GM12865 (cell line): ENCODE results near the gene GET4.
A peak's percentile ranks its signal among the peaks of the same experiment; 100 is the strongest.

Source experiments
- DNase-seq: peaks from one replicate; pipeline ENCODE4 v3.0.0; 2010; ENCODE audit warnings: low read depth
- H3K4me3 ChIP-seq: 2 replicates; pipeline ENCODE4 v1.5.1; 2011; ENCODE audit warnings: mild to moderate bottlenecking, low read depth, low read length, control low read depth
- CTCF ChIP-seq: IDR thresholded peaks from 2 replicates; pipeline ENCODE4 v1.5.1; 2011; ENCODE audit warnings: low read length, control low read depth, low read depth, inconsistent platforms; ENCODE audit not compliant: insufficient read depth; ENCODE audit errors: missing control alignments

The GET4 gene

DNA sequence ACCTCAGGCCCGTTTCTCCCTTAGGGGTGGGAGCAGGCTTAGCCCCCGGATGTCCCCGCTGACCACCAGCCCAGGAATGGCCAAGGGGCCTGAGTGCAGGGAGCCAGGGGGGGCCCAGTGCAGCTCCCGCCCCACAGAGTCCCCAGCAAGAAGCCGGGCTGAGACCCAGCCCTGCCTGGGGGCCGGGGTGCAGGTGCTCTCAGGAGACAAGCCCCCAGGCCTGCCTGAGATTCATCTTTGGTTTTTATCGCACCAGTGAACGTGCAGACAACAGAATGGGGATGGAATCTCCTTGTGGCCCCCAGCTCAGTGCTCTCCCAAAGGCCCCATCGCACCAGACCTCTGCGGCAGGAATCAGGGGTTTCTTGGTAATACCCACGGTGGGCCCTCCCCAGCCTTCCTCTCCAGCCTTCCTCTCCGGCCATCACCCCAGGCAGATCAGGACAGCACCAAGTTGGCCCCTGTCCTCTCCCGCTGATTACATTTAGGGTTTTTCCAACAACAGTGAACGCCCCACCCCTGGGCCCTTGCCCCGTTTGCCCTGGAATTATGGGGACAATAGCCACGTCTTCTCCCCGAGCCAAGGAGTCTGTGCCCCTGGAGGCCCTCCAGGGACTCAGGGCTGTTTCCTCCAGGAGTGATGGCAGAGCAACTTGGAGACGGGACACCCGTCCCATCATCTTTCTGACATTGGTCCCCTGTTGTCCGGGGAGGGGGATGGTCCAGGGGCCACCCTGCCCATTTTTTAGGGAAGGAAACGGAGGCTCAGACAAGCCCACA lies 55.7 kb downstream of the GET4 start:
- H3K4me3 ChIP-seq = no peak overlapping the region
- TF ChIP-seq CTCF = no peak
- DNase-seq = no peak

DNA sequence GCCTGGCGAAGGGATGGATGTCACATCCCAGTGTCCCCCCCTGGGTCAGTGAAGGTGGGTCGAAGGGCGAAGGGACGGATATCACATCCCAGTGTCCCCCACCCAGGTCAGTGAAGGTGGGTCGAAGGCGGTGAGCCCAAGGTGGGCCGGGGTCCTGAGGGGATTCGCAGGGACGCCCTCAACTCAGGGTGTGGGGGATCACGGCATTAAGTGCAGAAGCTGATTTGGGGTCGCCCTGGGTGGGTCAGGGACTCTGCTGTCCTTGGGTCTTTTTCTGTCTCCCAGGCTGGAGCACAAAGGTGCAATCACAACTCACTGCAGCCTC lies 56.3 kb downstream of the GET4 start:
- no peak for DNase-seq
- H3K4me3 ChIP-seq = no peak overlapping the region
- no peak for TF ChIP-seq CTCF

DNA sequence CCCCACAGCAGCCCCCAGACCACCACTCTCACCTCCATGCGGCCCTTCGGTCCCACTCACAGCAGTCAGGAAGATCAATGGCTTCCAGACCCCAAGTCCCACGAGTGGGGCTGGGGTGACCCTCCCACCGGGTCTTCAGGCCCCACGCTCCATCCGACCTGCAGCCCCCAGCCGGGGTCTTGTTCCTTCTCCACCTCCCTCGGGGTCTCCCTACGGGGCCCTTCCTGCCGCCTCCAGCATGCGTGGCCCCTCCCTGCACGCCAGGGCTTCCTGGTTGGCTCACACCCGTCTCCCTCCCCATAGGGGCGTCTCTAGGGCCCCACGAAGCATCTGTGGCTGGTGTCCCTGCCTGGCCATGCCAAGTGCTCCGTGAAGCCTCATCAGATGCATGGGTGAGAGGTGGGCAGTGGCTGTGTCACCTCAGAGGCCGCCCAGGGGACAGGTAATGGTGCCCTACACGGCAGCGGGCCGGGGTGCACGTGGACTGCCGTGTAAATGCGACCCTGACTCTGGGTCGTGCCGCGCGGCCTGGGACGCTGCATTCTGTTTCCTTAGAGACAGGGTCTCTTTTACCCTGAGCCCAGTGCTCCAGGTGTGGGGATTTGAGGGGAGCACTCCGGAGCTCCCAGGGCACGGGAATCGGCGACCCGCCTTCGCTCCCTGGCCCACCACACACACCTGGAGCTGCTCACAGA lies 58.3 kb downstream of the GET4 start:
- no peak for DNase-seq
- no peak overlapping the region for H3K4me3 ChIP-seq
- no peak for TF ChIP-seq CTCF

GRCh38 chr7:935164-935873 lies 59.0 kb downstream of the GET4 start:
- no peak for TF ChIP-seq CTCF
- H3K4me3 ChIP-seq = no peak overlapping the region
- no peak for DNase-seq

- no peak for DNase-seq
- no peak for TF ChIP-seq CTCF
- no peak overlapping the region; the same call in 1 of the 2 replicates for H3K4me3 ChIP-seq
Observed at GRCh38 chr7:935874-936385, 59.6 kb downstream of the GET4 start.

DNA sequence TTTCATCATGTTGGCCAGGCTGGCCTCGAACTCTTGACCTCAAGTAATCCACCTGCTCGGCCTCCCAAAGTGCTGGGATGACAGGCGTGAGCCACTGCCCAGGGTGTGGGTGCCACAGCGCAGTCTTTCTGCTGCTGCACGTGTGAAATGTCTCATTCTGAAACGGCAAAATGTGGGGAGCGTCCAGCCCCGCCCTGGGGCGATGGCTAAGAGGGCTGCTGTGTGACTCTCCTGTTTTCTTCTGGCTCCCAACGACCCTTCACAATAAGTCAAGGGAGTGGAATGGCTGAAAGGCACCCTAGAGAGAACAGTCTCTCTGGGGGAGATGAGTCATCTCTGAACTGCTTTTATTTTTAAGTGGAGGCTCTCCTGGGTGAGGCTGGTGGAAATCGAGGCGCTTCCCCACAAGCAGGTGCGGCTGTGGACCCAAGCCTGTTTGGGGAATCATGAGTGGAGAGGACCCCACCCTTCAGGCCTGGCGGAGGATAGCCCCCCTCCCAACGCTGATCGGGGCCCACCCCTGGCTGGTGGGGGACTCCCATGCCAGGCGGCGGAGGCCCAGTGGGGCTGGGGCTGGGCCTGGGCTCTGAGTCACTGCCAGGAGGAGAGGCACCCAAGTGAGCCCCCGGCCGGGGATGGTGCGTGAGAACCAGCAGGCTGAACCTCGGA lies 60.2 kb downstream of the GET4 start:
- DNase-seq = peak; percentile 96
- TF ChIP-seq CTCF = no peak
- peak overlapping the region; percentile 21 for H3K4me3 ChIP-seq
